GM21447 (cell line): ENCODE results near the gene CFAP410.
"Not testable (repeated sequence)": the region's sequence is repeated elsewhere in the genome, so short reads cannot be mapped to it uniquely, and the experiment has no call there.

Experiments
- ATAC-seq: cut with Tn5 transposase; IDR thresholded peaks from one replicate; pipeline ENCODE4 v1.9.1; 2021; ENCODE audit not compliant: unreplicated experiment

Gene CFAP410

DNA sequence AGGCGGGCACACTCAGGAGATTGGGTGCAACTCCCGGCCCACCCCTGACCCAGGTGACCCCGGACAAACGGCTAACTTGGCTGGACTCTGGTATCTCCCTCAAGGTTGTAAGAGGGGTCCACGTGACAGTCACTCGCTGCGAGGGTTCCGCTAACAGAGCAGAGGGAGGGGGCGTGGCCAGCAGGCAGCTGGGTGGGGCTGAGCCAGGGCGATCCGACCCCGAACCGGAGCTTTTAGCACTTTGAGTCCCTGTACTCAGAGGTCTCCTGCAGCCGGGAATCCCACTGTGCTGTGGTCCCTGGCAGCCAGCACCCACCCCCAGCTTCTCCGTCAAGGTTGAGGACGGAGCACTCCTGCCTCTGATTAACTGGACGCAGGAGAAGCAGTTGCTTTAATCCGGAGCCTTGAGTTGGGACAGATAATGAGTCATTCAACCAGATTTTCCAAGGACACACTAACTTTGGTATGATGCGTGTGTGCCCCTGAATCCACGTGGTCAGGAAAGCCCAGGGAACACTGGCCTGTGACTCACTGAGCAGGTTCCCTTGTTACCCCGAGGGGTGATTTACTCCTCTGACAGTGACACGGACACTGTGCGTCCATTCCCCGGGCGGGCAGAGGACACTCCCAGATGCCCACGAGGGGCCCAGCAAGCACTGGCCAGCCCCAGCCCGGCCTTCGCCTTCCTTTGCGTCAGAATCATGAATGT is 31.0 kb upstream of the CFAP410 start:
- no peak for ATAC-seq

DNA sequence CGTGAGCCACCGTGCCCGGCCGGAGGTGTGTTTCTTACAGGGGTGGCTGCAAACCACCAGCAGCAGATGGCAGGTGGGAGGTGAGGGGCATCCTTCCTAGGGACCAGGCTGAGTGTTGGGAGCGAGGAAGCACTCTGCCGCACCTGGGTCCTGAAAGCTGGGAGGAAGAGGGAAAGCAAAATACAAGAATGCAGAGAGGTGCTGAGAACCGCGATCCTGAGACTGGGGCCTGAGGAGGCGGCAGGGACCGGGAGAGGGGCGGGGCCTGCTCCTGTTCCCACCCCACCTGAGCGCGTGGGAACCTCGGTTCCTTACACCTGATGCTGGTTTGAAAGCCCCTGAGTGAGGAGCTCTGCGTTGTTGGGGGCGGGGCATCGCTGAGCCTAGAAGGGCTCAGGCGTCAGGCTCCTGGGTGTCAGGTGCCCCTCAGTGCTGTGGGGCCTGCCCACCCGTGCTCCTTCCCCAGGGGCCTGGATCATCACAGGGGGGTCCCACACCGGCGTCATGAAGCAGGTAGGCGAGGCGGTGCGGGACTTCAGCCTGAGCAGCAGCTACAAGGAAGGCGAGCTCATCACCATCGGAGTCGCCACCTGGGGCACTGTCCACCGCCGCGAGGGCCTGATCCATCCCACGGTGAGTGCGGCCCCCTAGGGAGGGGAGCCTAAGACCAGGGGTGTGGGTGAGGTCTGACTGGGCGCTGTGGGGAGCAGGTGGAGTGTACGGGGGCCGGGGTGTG is 29.7 kb upstream of the CFAP410 start:
- no peak for ATAC-seq

DNA sequence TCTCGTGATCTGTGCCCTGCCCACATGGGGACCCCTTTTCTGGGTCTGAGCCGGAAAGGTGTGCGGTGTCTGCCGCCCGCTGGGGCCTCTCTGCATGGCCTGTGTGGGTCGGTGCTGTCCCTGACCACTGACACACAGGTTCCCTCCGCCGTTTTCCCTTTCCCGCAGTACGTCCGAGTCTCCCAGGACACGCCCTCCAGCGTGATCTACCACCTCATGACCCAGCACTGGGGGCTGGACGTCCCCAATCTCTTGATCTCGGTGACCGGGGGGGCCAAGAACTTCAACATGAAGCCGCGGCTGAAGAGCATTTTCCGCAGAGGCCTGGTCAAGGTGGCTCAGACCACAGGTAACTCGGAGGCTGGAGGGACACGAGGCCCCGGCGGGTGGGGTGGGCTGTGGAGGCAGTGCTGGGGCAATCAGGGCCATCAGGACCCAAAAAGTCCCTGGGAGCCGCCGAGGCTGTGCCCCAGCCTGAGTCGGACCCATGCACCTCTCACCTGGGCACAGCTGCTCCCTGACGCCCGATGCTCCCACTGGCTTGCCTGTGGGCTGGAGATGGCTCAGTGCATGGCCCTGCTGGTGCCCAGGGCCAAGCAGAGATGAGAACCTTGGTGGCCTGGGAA is 27.5 kb upstream of the CFAP410 start:
- no peak for ATAC-seq

DNA sequence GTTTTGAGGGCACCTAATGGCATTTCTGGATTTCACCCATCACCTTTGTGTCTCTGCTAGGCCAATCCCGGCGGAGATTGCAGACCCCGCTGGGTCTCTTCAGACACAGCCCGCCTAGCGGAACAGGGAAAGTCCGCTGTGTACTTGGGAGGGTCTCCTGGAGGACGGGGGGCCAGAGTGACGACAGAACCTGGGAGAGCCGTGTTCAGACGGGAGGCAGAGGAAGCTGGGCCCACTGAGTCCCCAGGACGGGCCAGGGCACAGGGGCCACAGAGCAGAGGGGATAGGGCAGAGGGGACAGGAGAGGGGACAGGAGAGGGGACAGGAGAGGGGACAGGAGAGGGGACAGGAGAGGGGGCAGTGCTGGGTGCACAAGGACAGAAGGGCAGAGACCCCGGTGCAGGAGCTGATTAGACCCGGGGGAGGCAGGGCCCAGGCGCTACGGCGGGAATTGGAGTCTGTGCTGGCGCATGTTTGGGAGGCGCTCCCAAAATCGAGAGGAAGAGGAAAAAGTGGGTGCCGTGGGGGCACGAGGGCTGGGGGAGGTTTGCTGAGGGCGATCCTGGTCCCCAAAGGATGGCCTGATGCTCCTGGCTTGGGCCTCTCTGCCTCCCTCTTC is 26.9 kb upstream of the CFAP410 start:
- ATAC-seq = no peak

DNA sequence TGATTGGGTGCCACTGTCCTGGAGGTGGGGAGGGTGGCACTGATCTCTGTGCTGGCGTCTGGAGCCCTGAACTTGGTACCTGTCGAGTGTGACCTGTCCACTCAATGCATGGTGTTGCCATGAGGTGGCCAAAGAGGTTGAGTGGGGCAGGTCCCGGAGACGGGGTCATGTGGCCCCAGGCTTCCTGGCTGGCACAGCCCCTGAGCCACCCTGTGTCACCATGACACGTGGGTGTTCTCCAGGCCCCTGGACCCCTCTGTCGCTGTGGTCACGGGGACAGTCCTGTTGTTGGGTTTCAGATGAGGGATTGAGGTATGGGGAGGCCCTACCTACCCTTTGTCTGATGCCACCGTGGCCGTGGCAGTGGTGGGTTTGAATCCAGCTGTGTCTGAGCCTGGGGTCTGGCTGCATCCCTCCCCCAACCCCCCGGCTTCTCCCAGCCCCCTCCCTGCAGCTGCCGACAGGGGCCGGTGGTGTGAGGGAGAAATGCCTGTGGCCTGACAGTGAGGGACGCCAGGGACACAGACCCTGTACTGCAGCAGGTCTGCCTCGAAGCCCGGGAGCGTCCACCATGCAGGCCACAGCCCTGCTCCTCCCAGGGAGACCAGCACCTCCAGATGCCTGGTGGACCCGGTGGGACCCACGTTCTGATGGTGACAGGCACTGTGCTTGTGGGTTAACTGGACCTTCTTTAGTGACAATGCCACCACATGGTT is 26.2 kb upstream of the CFAP410 start:
- ATAC-seq = no peak

DNA sequence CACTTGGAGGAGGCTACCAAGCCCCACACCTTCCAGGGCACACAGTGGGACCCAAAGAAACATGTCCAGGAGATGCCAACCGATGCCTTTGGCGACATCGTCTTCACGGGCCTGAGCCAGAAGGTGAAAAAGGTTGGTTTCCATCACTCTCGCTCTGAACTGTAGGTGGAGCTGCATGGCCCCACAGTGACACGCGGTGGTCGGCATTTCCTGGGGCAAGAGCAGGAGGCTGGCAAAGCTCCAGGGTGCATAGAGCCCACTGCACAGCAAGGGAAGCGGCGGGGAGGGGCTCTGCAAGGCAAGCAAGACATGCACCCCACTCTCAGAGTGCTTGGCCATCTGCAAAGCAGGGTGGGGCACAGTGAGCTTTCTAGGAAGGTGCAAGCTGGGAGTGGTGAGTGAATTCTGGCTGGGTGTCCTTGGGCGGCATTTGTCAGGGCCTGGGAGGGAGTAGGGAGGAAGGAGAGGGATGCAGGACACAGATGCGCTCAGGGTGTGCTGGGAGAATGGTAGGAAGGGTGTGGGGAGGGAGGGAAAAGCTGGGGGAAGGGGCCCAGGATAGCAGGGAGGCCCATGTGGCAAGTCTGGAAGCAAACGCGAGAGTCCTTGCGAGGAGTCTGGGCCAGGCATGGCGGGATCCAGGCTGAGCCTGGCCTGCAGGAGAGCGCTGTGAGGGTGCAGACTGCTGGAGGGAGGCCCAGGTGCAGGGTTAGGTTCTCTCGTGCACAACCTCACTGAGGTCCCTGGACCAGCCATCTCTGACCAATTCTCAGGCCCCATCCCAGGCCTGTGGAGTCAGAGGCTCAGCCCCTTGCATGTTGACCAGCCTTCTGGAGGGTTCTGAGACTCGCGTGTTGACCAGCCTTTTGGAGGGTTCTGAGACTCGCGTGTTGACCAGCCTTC is 25.2 kb upstream of the CFAP410 start:
- ATAC-seq = no peak

DNA sequence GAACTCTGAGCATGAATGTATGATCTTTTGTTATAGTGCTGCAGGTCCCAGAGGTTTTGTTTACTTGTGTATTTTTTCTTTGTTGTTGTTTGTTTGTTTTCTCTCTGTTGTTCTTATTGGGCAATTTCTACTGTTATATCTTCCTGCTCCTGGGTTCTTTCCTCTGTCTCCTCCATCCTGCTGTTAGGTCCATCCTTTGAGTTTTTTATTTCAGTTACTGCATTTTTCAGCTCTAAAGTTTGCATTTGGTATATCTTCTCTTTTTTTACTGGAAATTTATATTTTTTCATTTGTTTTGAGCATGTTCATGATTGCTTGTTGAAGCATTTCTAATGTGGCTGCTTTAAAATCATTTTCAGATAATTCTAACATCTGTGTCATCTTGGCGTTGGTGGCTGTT is 24.1 kb upstream of the CFAP410 start:
- ATAC-seq = no peak

DNA sequence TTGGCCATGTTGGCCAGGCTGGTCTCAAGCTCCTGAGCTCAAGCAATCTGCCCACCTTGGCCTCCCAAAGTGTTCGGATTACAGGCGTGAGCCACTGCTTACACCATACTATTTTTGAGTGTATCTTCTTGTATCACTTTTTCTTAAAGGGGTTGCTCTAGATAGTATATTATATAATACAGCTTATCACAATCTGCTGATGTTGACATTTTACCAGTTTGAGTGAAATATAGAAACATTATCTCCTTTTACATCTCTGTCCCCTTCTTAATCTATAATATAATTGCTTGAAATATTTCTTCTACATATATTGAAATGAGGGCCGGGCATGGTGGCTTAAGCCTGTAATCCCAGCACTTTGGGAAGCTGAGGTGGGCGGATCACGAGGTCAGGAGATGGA is 22.7 kb upstream of the CFAP410 start:
- not testable (repeated sequence) for ATAC-seq

DNA sequence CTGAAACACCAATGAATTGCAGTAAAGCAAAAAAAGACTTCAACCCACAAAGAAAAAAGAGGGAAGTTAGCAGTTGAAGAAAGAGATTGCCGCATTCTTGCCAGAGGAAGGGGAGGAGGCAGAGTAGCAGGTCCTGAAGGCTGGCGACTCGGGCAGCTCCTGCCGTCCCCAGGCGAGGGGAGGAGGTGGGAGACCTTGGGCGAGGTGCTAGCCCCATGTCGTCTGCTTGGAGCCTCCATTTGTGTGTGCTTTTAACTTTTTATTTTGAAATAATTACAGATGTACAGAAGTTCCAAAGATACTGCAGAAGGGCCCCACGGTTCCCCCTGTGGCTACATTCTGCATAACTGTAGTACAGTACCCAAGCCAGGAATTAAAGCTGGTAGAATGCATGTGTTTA is 21.0 kb upstream of the CFAP410 start:
- ATAC-seq = no peak

DNA sequence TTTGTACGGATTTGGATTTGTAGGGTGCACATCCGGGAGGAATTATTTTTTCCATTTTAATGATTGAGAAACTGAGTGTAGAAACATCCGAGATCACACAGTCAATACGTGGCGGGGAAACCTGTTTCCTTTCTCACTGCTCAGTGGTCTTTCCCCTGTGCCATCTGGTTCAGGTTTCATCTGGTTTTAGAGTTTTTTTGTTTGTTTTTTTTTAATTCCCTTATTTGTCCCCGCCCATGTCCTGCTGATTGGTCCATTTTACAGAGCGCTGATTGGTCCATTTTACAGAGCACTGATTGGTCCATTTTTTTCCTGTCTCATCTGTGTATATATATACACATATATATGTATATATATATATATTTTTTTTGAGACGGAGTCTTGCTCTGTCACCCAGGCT is 20.2 kb upstream of the CFAP410 start:
- ATAC-seq = no peak

DNA sequence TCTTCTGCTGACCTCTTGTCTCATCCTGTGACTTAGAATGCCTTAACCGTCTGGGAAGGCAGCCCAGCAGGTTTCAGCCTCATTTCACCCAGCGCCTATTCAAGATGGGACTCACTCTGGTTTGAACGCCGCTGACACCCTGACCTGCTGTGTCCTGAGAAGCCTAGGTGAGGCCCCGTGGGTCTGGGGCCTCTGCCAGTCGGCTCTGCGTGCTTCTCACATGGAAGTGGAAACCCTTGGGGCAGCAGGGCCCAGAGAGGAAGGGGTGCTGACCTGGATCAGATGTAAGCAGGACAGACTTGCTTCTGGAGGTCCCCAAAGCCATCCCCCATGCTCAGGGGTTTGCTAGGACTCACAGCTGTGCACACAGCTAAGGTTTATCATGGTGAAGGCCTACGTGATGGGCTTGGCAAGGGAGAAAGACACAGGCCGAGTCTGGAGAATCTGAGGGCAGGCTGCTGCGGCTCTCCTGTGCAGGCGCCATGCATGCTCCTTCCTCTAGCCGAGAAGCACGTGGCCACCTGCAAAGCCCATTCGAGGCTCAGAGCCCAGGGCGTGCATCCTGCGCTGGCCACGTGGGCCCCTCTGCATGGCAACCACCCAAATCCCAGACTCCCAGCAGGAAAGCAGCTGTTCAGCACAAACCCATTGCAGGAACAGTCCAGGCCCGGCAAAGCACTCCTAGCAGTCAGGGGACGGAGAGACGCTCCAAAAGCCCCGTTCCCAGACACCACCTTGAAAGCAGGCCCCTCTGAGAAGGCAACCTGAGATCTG is 18.1 kb upstream of the CFAP410 start:
- ATAC-seq = no peak

DNA sequence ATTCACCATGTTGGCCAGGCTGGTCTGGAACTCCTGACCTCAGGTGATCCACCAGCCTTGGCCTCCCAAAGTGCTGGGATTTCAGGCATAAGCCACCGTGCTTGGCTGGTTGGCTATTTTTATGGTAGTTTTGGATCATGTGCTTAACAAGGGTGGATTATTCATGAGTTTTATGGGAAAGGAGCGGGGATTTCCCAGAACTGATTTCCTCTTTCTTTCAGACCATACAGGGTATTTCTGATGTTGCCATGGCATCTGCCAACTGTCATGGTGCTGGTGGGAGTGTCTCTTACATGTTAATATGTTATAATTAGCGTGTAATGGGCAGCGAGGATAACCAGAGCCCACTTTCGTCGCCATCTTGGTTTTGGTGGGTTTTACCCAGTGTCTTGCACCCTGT is 17.4 kb upstream of the CFAP410 start:
- ATAC-seq = no peak

DNA sequence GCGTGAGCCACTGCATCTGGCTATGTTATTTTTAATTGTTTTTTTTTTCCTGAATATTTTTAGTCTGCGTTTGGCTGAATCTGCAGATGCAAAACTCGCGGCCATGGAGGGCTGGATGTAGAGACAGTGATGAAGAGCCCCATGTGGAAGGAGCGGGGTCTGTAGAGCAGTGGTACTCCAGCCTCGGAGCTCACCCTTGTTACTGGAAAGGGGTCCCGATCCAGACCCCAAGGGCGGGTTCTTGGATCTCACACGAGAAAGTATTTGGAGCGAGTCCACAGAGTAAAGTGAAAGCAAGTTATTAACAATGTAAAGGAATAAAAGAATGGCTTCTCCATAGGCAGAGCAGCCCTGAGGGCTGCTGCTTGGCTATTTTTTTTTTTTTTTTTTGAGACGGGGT is 17.0 kb upstream of the CFAP410 start:
- ATAC-seq = no peak

DNA sequence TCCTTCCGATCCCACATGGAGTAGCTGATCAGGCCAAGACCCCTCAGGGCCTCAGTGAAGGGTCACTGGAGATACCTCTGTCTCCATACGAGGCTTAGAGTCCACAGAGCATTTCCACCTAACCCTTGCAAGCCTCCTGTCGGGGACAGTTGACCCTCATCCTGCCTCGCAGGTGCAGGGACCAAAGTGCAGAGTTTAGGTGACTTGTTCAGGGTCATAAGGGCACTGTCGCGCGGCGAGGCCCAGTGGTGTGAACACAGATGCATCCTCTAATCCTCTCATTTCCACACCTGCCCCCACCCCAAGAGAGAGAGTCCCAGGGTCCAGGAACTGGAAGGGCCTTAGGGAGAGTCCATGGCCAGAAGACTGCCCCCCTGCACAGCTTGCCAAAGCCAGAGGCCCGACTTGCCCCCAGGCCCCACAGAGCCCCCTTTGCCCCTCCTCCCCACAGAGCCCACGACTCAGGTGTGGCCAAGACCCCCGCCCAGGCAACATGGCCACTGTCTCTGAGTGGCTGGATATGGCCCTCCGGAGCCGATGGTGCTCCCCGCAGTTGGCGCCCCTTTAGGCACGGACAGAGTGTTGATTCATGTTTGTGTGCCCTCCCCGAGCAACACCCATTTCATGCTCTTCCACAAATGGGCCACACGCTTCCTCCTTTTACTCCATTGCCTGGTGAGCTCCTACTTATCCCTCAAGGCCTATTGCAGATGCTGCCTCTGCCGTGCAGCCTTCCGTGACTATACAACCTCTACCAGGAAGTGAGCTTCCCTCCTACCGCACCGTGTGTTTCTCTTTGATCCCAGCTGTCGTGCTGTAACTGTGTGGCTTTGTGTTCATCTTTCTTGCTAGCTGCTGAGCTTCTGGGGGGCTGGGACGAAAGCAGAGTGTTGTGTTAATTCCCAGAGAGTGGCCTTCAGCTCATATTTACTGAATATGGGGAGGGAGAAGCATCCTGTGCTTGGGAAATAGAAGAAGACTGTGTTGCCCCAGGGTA is 15.9 kb upstream of the CFAP410 start:
- ATAC-seq = no peak

DNA sequence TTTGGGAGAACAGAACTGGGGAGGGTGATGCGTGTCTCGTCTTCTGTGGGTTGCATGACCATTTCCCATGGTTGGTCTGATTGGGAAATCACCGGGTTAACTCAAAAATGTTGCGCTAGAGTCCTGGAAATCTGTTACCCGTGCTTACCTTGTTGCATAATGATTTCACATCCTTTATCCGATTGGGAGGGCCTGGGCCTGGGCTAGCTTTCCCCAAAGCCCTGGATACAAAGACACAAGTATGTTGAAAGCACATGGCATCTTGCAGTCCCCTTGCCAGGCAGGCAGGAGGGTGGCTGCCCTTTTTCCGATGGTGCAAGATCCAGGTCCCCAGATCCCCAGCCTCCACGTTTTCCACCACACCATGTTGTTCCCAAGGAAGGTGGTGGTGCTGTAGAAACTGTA is 14.8 kb upstream of the CFAP410 start:
- ATAC-seq = no peak

DNA sequence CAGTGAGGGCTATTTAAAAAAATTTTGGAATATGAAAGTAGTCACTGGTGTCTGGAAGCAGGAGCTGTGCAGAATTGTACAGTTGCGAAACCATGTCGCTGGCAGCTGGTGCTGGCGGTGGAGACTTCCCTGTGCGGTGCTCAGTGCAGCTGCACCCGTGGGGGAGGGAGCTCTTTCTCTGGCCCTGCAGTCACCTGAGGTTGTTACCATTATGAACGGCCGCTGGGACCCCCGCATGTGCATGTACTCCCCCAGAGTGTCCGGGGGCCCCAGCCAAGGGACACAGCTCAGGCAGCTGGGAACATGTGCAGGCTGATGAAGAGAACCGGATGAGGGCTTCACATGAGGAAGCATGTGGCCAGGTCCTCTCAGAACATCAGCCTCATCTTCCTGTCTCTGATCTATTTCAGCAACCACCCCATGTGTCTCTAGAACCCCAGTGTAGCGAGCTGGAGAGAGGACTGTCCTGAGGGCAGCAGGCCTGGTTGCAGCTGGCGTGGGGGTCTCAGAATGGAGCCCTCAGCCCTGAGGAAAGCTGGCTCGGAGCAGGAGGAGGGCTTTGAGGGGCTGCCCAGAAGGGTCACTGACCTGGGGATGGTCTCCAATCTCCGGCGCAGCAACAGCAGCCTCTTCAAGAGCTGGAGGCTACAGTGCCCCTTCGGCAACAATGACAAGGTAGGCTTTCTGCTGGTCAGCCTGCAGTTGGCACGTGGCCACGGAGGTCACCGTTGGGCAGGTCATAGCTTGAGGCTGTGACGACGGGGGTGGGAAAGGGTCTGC is 14.2 kb upstream of the CFAP410 start, which contains the start of gene TRPM2:
TSS of gene TRPM2 (plus strand) at position 431 of the 780 bp plus-strand sequence. CDS start at position 511, 80 bp downstream.
- peak; percentile 56 for ATAC-seq

DNA sequence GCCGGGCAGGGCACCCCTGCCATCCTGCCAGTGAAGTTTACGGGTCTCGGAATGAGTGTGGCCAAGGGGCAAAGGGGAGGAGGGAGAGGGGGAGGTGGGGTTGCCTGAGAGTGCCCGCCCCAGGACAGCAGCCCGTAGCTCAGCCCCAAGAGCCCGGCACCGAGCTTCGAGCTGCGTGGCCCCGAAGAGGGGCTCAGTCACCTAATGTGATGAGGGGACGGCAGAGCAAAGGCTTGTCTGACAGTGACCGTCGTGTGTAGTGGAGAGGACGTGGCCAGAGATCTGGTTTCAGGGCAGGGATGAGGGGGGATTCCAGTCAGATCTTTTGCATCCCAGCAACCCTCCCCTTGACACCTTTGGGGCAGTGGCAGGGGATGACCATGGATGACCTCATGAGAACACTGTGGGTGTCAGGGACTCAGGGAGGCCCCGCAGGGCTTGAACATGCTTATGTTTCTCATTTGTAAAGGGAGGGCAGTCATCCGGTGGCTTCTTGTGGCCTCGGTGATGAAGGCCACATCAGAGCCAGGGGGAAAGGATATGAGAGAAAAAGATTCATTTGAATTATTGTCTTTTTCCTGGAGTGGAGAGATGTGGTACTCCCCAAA is 13.2 kb upstream of the CFAP410 start:
- no peak for ATAC-seq
